Skeletal muscle tissue (tissue), 4 donors: ENCODE data around the gene TFAP2B. TPM values are rescaled to one million over a fixed set of nuclear protein-coding genes. Genes with fewer than 3 reads are reported as not detected.

Experiments
- H3K27ac ChIP-seq: one replicate; pipeline ENCODE4 v1.7.0; 2013; ENCODE audit warnings: mild to moderate bottlenecking, low read depth, low read length, inconsistent platforms
- H3K27me3 ChIP-seq, 3 donors: one replicate each; pipeline ENCODE4 v1.7.0; 2013; ENCODE audit warnings: low read length in 3 of 3; ENCODE audit not compliant: control insufficient read depth in 3 of 3, insufficient read depth in 3 of 3
- H3K36me3 ChIP-seq, 3 donors: one replicate each; pipeline ENCODE4 v1.7.0; 2013; ENCODE audit warnings: low read length in 3 of 3; ENCODE audit not compliant: control insufficient read depth in 3 of 3, insufficient read depth in 3 of 3
- H3K4me1 ChIP-seq, 3 donors: one replicate each; pipeline ENCODE4 v1.7.0; 2013; ENCODE audit warnings: low read length in 3 of 3, mild to moderate bottlenecking in 3 of 3; ENCODE audit not compliant: control insufficient read depth in 3 of 3, insufficient read depth in 3 of 3
- H3K4me3 ChIP-seq, 3 donors: one replicate each; pipeline ENCODE4 v1.7.0; 2013; ENCODE audit warnings: low read length in 3 of 3
- H3K9ac ChIP-seq, 3 donors: one replicate each; pipeline ENCODE4 v1.7.0; 2013; ENCODE audit warnings: low read length in 3 of 3, mild to moderate bottlenecking in 3 of 3, moderate library complexity in 2 of 3, low read depth in 1 of 3
- H3K9me3 ChIP-seq, 3 donors: one replicate each; pipeline ENCODE4 v1.7.0; 2013; ENCODE audit warnings: low read length in 3 of 3; ENCODE audit not compliant: control insufficient read depth in 3 of 3
- total RNA-seq: library from RNA; depleted of rRNA; stranded (reverse); fragments of >200 nt; gene quantifications from one replicate; pipeline ENCODE4 v1.2.3, GENCODE V29; 2014
- donor health status: Osteomylitis.

Gene TFAP2B
- total RNA-seq, 1 donor from 2014 or later = not detected

- no peak overlapping the region for H3K27ac ChIP-seq
- H3K4me3 ChIP-seq = no peak overlapping the region
- H3K9me3 ChIP-seq = no peaks in the 10 kb centered on the region
- H3K27me3 ChIP-seq = peaks cover 49 to 77% (median 63%) of the 10 kb centered on the region in 3 donors
- H3K9ac ChIP-seq = no peak overlapping the region
- no peaks in the 10 kb centered on the region for H3K4me1 ChIP-seq
- no peaks in the 10 kb centered on the region for H3K36me3 ChIP-seq
These were observed 16.3 kb downstream of the TFAP2B start for GRCh38 chr6:50834929-50835410.

- H3K27me3 ChIP-seq = peaks cover 57 to 77% (median 67%) of the 10 kb centered on the region in 3 donors
- H3K9ac ChIP-seq = no peak overlapping the region
- no peaks in the 10 kb centered on the region for H3K9me3 ChIP-seq
- no peak overlapping the region for H3K27ac ChIP-seq
- no peak overlapping the region for H3K4me3 ChIP-seq
- H3K4me1 ChIP-seq = no peaks in the 10 kb centered on the region
- H3K36me3 ChIP-seq = no peaks in the 10 kb centered on the region
These were observed 17.6 kb downstream of the TFAP2B start for GRCh38 chr6:50836231-50836630.

- H3K36me3 ChIP-seq = no peaks in the 10 kb centered on the region
- H3K27ac ChIP-seq = no peak overlapping the region
These were observed 19.1 kb downstream of the TFAP2B start for GRCh38 chr6:50837589-50838445.

GRCh38 chr6:50840112-50840810 lies 21.6 kb downstream of the TFAP2B start:
- Histone ChIP-seq H3K27ac (no peak overlapping the region), H3K36me3 (no peaks in the 10 kb centered on the region), H3K27me3 (peaks cover 81 to 94% (median 93%) of the 10 kb centered on the region in 3 donors), H3K4me1 (no peaks in the 10 kb centered on the region), H3K9ac (no peak overlapping the region), H3K4me3 (no peak overlapping the region), H3K9me3 (no peaks in the 10 kb centered on the region)

More at GRCh38 chr6:50837589-50838445, 19.1 kb downstream of the TFAP2B start:
- no peaks in the 10 kb centered on the region for H3K4me1 ChIP-seq
- H3K4me3 ChIP-seq = no peak overlapping the region
- no peak overlapping the region for H3K9ac ChIP-seq
- no peaks in the 10 kb centered on the region for H3K9me3 ChIP-seq
- peaks cover 62 to 85% (median 77%) of the 10 kb centered on the region in 3 donors for H3K27me3 ChIP-seq

GRCh38 chr6:50840811-50841192 lies 22.1 kb downstream of the TFAP2B start:
- no peak overlapping the region for H3K4me3 ChIP-seq
- peaks cover 81 to 94% (median 93%) of the 10 kb centered on the region in 3 donors for H3K27me3 ChIP-seq
- H3K4me1 ChIP-seq = no peaks in the 10 kb centered on the region
- no peak overlapping the region for H3K9ac ChIP-seq
- no peaks in the 10 kb centered on the region for H3K36me3 ChIP-seq
- H3K9me3 ChIP-seq = no peaks in the 10 kb centered on the region
- H3K27ac ChIP-seq = no peak overlapping the region

GRCh38 chr6:50842446-50842845 lies 23.8 kb downstream of the TFAP2B start:
- Histone ChIP-seq H3K4me3 (no peak overlapping the region), H3K27ac (no peak overlapping the region), H3K9ac (no peak overlapping the region), H3K36me3 (no peaks in the 10 kb centered on the region), H3K27me3 (peaks cover 81 to 94% (median 94%) of the 10 kb centered on the region in 3 donors), H3K9me3 (no peaks in the 10 kb centered on the region), H3K4me1 (peaks cover 0 to 2% (median 0%) of the 10 kb centered on the region in 3 donors)

- no peak overlapping the region for H3K4me3 ChIP-seq
- no peak overlapping the region for H3K27ac ChIP-seq
- H3K9ac ChIP-seq = no peak overlapping the region
- no peaks in the 10 kb centered on the region for H3K9me3 ChIP-seq
- no peaks in the 10 kb centered on the region for H3K36me3 ChIP-seq
- peaks cover 0 to 2% (median 0%) of the 10 kb centered on the region in 3 donors for H3K4me1 ChIP-seq
- peaks cover 81 to 94% (median 93%) of the 10 kb centered on the region in 3 donors for H3K27me3 ChIP-seq
These were observed 24.3 kb downstream of the TFAP2B start for GRCh38 chr6:50842861-50843384.

- Histone ChIP-seq H3K4me1 (peaks cover 0 to 2% (median 0%) of the 10 kb centered on the region in 3 donors), H3K27ac (no peak overlapping the region), H3K4me3 (no peak overlapping the region), H3K27me3 (peaks cover 78 to 94% (median 91%) of the 10 kb centered on the region in 3 donors), H3K9me3 (no peaks in the 10 kb centered on the region), H3K9ac (no peak overlapping the region), H3K36me3 (no peaks in the 10 kb centered on the region)
These were observed 25.2 kb downstream of the TFAP2B start for GRCh38 chr6:50843842-50844241.

GRCh38 chr6:50845499-50846143 lies 26.9 kb downstream of the TFAP2B start:
- H3K4me1 ChIP-seq = peaks cover 8 to 13% (median 12%) of the 10 kb centered on the region in 3 donors
- peaks cover 88 to 93% (median 93%) of the 10 kb centered on the region in 3 donors for H3K27me3 ChIP-seq

More at GRCh38 chr6:50845499-50846143, 26.9 kb downstream of the TFAP2B start:
- H3K27ac ChIP-seq = no peak overlapping the region
- no peaks in the 10 kb centered on the region for H3K9me3 ChIP-seq
- no peak overlapping the region for H3K4me3 ChIP-seq
- H3K36me3 ChIP-seq = no peaks in the 10 kb centered on the region
- H3K9ac ChIP-seq = no peak overlapping the region
